Stimulated activated CD4-positive, alpha-beta T cell treated with anti-CD3 and anti-CD28 coated beads, Interleukin-4, amount 100 ng/mL, for 48 hours (primary cell): ENCODE measurements around the gene ZNF555.

Experiments used
- DNase-seq, 2 donors: peaks; one replicate each; pipeline ENCODE4 v3.0.0-alpha.2; 2020; ENCODE audit warnings: low read depth in 2 of 2

ZNF555 gene

GRCh38 chr19:2824129-2824528 is 17.1 kb upstream of the ZNF555 start:
- no peak for DNase-seq

- DNase-seq: no peak
These were observed 14.3 kb upstream of the ZNF555 start for GRCh38 chr19:2827022-2827421.

- no peak for DNase-seq
These were observed 13.3 kb upstream of the ZNF555 start for GRCh38 chr19:2827840-2828489.

- DNase-seq: no peak
These were observed 6.9 kb upstream of the ZNF555 start for GRCh38 chr19:2834294-2834871.

GRCh38 chr19:2837430-2837829 is 3.8 kb upstream of the ZNF555 start:
- no peak for DNase-seq

GRCh38 chr19:2841855-2842574 is 740 bp downstream of the ZNF555 start:
- no peak for DNase-seq

DNA sequence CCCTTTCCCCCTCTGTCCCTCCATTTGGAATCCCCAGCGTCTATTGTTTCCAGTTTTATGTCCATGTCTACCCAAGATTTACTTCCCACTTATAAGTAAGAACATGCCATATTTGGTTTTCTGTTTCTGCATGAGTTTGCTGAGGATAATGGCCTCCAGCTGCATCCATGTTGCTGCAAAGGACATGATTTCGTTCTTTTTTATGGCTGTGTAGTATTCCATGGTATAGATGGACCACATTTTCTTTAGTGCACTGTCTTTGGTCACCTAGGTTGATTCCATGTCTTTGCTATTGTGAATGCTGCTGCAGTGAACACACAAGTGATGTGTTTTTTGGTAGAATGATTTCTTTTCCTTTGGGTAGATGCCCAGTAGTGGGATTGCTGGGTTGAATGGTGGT is 3.8 kb downstream of the ZNF555 start:
- DNase-seq: no peak

DNA sequence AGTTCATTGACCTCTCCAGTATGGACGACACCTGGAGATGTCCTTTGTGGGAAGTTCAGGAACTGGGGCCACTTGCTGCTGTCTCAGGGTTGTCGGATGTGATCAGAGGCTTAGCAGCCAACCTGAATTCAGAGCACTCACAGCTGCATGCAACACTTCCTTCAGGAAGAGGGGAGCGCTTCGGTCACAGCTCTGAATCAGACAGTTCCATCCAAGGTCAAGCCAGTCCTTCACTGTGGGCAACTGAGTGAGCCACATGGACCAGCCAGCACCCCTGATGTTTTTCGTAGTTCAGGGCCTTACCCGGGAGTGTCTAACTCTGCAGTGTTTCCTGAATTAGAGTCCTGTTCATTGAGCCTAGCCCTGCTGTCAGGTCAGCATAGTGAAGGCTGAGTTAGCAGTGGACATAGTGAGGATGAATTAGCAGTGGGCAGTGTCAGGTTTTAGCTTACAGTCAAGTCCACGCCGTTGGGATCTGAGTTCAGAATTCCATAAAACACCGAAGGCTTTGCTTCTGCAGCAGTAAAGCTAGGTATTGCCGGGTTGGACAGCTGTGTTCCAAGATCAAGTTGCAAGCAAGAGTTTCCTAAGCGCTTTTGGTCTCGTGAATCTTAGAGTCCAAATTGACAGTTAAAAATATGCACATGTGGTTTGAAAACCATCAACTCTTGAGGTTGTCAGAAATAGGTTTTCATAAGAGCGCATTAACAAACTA is 5.1 kb downstream of the ZNF555 start:
- DNase-seq: no peak

GRCh38 chr19:2847507-2847906 is 6.2 kb downstream of the ZNF555 start:
- DNase-seq: no peak

- no peak for DNase-seq
These were observed 7.3 kb downstream of the ZNF555 start for GRCh38 chr19:2848616-2849015.

DNA sequence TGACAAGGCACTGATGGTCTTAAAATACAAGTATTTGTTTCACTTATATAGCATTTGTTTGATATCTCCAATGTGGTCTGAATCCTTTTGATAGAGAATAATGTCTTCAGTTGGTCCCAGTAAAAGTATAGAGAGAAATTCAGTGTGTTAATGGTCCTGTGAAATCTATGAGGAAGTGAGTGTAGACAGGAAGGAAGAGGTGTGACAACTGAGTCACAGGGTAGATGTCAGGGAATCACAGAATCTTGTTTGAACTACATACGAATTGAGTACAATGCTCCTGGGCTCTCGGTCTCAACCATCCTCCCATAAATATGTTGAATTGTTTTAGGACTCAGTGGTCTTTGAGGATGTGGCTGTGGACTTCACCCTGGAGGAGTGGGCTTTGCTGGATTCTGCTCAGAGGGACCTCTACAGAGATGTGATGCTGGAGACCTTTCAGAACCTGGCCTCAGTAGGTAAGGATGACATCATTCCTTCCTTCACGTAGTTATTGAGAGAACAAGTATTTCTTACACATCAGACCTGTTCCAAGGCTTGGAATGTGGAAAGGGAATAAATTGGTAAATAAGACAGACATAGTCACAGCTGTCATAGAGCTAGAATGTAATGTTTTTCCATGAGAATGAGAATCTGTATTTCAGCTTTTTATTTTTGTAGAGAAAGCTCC is 9.1 kb downstream of the ZNF555 start:
- no peak for DNase-seq

DNA sequence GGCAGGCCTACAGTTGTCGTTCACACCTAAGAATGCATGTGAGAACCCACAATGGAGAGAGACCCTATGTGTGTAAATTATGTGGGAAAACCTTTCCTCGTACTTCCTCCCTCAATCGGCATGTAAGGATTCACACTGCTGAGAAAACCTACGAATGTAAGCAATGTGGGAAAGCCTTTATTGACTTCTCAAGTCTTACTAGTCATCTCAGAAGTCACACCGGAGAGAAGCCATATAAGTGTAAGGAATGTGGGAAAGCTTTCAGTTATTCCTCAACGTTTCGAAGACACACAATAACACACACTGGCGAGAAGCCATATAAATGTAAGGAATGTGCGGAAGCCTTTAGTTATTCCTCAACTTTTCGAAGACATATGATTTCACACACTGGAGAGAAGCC is 11.3 kb downstream of the ZNF555 start:
- DNase-seq: no peak

- no peak for DNase-seq
These were observed 11.8 kb downstream of the ZNF555 start for GRCh38 chr19:2853015-2853606.

DNA sequence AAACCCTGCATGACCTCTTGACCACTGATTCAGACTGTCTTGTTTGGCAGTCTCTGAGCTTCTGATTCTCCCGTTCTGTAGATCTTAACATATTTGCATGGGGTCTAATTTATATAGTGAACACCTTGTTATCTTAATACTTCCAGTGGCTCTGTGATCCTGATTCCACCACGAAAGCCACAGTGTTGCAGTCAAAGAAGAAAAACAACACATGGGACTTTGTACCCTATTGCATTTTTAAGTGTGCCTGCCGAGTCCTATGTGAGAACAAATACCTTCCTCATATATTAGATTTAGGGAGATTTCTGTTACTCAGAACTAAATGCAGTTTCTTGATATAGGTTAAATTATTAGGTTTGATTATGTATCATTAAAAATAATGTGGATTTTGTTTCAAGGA is 13.6 kb downstream of the ZNF555 start:
- DNase-seq: no peak

GRCh38 chr19:2856457-2857050 is 15.3 kb downstream of the ZNF555 start:
- DNase-seq: no peak

- no peak for DNase-seq
These were observed 17.6 kb downstream of the ZNF555 start for GRCh38 chr19:2858864-2859263.

DNA sequence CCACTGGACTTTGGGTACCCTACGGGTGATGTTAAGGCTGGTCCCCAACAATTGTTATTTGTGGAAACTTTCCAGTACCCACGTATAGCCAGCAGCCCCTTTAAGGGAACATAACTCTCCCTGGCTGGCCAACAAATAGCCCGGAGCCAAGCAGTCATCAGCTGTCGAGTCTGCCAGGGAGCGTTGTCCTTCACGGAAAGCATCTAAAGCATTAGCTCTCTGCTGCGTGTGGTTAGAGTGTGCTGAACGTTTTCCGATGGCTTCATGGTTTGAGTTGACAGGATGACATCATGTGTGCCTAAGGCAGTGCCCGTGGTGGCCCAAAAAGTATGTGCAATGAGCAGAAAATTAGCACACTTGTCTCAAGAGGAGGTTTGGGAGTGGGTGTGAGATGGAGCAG is 22.5 kb downstream of the ZNF555 start:
- DNase-seq: no peak

GRCh38 chr19:2865334-2866100 is 24.2 kb downstream of the ZNF555 start:
- DNase-seq: no peak

- no peak for DNase-seq
These were observed 25.3 kb downstream of the ZNF555 start for GRCh38 chr19:2866495-2867024.
